ENCODE measurements around the gene TMEM100. TPM values are rescaled to one million over a fixed set of nuclear protein-coding genes. Genes with fewer than 3 reads are reported as not detected.

Gene TMEM100
- polyA plus RNA-seq, 1 donor from 2014 or later, result not detected

DNA sequence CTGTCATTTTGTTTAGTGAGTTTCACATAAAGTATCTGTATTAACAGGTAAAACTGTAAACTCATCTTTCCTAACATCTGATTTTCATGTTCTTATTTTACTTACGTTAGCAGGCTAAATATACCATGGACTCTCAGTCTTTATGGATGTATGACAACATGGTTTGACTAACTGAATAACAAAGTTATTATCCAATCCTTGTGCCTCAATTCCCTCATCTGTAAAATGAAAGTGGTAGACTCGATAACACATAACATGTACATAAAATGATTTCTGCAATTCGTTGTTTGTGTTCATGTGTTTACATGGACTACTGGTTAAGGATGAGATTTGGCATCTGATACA is 18.7 kb upstream of the TMEM100 start:
- no peak overlapping the region for H3K4me2 ChIP-seq (ENCODE audit: low read length)
- no peaks in the 10 kb centered on the region for H3K36me3 ChIP-seq (ENCODE audit: insufficient read depth, low read length)
- no peaks in the 10 kb centered on the region for H3K9me2 ChIP-seq (ENCODE audit: insufficient read depth, low read length)
- no peaks in the 10 kb centered on the region for H3F3A ChIP-seq (ENCODE audit: insufficient read depth, low read length, poor library complexity, severe bottlenecking)
- H4K20me1 ChIP-seq (ENCODE audit: insufficient read depth), result no peaks in the 10 kb centered on the region
- no peaks in the 10 kb centered on the region for H3K27me3 ChIP-seq (ENCODE audit: insufficient read depth, low read depth, low read length)
- H3K79me2 ChIP-seq (replicated peaks; ENCODE audit: insufficient read depth, low read length), result no peaks in the 10 kb centered on the region
- no peak overlapping the region for H3K9ac ChIP-seq (ENCODE audit: low read length)
- H3K27ac ChIP-seq (ENCODE audit: low read length), result no peak overlapping the region
- H3K9me3 ChIP-seq (ENCODE audit: low read length), result no peaks in the 10 kb centered on the region
- TF ChIP-seq EP300 (conservative IDR thresholded peaks at IDR 0.05; ENCODE audit: poor library complexity, severe bottlenecking) (no peak), SMC3 (conservative IDR thresholded peaks at IDR 0.05; ENCODE audit: poor library complexity) (no peak), MXI1 (conservative IDR thresholded peaks at IDR 0.05; ENCODE audit: poor library complexity, severe bottlenecking) (no peak), POLR2AphosphoS5 (IDR thresholded peaks at IDR 0.05) (no peak), TAF1 (IDR thresholded peaks at IDR 0.05; ENCODE audit: low read depth) (no peak), EZH2 (IDR thresholded peaks at IDR 0.05; ENCODE audit: borderline replicate concordance, insufficient read depth, low read length, poor library complexity, severe bottlenecking) (no peak), RAD21 (conservative IDR thresholded peaks at IDR 0.05) (no peak)
- TF ChIP-seq, protein P1, sequence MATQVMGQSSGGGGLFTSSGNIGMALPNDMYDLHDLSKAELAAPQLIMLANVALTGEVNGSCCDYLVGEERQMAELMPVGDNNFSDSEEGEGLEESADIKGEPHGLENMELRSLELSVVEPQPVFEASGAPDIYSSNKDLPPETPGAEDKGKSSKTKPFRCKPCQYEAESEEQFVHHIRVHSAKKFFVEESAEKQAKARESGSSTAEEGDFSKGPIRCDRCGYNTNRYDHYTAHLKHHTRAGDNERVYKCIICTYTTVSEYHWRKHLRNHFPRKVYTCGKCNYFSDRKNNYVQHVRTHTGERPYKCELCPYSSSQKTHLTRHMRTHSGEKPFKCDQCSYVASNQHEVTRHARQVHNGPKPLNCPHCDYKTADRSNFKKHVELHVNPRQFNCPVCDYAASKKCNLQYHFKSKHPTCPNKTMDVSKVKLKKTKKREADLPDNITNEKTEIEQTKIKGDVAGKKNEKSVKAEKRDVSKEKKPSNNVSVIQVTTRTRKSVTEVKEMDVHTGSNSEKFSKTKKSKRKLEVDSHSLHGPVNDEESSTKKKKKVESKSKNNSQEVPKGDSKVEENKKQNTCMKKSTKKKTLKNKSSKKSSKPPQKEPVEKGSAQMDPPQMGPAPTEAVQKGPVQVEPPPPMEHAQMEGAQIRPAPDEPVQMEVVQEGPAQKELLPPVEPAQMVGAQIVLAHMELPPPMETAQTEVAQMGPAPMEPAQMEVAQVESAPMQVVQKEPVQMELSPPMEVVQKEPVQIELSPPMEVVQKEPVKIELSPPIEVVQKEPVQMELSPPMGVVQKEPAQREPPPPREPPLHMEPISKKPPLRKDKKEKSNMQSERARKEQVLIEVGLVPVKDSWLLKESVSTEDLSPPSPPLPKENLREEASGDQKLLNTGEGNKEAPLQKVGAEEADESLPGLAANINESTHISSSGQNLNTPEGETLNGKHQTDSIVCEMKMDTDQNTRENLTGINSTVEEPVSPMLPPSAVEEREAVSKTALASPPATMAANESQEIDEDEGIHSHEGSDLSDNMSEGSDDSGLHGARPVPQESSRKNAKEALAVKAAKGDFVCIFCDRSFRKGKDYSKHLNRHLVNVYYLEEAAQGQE (IDR thresholded peaks at IDR 0.05; ENCODE audit: borderline replicate concordance), result no peak
- TF ChIP-seq, protein P2, sequence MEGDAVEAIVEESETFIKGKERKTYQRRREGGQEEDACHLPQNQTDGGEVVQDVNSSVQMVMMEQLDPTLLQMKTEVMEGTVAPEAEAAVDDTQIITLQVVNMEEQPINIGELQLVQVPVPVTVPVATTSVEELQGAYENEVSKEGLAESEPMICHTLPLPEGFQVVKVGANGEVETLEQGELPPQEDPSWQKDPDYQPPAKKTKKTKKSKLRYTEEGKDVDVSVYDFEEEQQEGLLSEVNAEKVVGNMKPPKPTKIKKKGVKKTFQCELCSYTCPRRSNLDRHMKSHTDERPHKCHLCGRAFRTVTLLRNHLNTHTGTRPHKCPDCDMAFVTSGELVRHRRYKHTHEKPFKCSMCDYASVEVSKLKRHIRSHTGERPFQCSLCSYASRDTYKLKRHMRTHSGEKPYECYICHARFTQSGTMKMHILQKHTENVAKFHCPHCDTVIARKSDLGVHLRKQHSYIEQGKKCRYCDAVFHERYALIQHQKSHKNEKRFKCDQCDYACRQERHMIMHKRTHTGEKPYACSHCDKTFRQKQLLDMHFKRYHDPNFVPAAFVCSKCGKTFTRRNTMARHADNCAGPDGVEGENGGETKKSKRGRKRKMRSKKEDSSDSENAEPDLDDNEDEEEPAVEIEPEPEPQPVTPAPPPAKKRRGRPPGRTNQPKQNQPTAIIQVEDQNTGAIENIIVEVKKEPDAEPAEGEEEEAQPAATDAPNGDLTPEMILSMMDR (IDR thresholded peaks at IDR 0.05; ENCODE audit: poor library complexity, severe bottlenecking), result no peak
- no peak overlapping the region for H2AFZ ChIP-seq (ENCODE audit: low read depth, low read length)
- no peak overlapping the region for H3K4me3 ChIP-seq (ENCODE audit: low read length)

DNA sequence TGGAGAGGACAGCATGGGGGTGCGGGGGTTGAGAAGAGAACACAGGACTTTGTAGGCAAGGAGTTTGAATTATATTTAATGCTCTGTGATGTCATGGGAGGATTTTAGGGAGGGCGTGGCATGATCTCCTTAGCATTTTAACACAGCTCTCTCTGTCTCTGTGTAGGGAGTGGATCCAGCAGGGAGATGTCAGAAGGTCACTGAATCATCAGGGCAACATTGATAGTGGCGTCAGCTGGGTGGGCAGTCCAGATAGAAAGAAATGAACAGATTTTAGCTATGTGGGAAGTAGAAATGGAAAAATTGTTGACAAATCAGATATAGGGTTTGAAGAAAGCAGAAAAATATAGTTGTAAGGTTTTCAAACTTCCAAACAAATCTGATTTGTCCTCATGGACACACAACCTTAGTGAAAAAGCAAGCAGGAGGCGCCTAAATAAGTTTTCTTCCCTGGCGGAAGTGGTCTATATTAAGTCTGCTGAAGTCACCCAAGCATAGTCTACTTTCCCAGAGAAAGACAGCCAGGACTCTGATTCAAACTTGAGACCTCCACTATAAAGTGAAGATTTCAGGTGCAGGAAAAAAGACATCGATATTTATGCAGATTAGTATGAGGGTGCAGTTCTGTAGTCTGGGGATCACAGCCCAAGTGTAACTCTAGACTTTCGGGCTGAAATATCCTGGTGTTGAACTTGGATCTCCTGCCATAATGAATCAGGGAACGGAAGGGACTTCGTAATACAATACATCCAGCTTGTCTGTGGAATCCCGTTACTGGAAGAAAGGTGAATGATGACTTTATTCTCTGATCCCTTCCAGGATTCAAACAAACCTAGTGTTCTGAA is 18.1 kb upstream of the TMEM100 start:
- no peak overlapping the region for H3K27ac ChIP-seq (ENCODE audit: low read length)
- no peaks in the 10 kb centered on the region for H3K9me3 ChIP-seq (ENCODE audit: low read length)
- H2AFZ ChIP-seq (ENCODE audit: low read depth, low read length), result no peak overlapping the region
- no peaks in the 10 kb centered on the region for H3K9me2 ChIP-seq (ENCODE audit: insufficient read depth, low read length)
- no peaks in the 10 kb centered on the region for H3F3A ChIP-seq (ENCODE audit: insufficient read depth, low read length, poor library complexity, severe bottlenecking)
- no peak overlapping the region for H3K4me2 ChIP-seq (ENCODE audit: low read length)
- no peaks in the 10 kb centered on the region for H3K79me2 ChIP-seq (replicated peaks; ENCODE audit: insufficient read depth, low read length)
- H3K4me3 ChIP-seq (ENCODE audit: low read length), result no peak overlapping the region
- no peak overlapping the region for H3K9ac ChIP-seq (ENCODE audit: low read length)
- H3K27me3 ChIP-seq (ENCODE audit: insufficient read depth, low read depth, low read length), result no peaks in the 10 kb centered on the region
- TF ChIP-seq RAD21 (conservative IDR thresholded peaks at IDR 0.05), result no peak
- no peak for TF ChIP-seq SMC3 (conservative IDR thresholded peaks at IDR 0.05; ENCODE audit: poor library complexity)
- TF ChIP-seq TAF1 (IDR thresholded peaks at IDR 0.05; ENCODE audit: low read depth), result no peak
- TF ChIP-seq MXI1 (conservative IDR thresholded peaks at IDR 0.05; ENCODE audit: poor library complexity, severe bottlenecking), result no peak
- H3K36me3 ChIP-seq (ENCODE audit: insufficient read depth, low read length), result no peaks in the 10 kb centered on the region
- H4K20me1 ChIP-seq (ENCODE audit: insufficient read depth), result no peaks in the 10 kb centered on the region
